CD4-positive, alpha-beta T cell treated with Interleukin-15 for 1 hour (primary cell): ENCODE results near the gene SLC8A2.
A peak's percentile ranks its signal among the peaks of the same experiment; 100 is the strongest.

Experiments used
- DNase-seq: peaks from one replicate; pipeline ENCODE4 v3.0.0-alpha.2; 2020

The SLC8A2 gene

DNA sequence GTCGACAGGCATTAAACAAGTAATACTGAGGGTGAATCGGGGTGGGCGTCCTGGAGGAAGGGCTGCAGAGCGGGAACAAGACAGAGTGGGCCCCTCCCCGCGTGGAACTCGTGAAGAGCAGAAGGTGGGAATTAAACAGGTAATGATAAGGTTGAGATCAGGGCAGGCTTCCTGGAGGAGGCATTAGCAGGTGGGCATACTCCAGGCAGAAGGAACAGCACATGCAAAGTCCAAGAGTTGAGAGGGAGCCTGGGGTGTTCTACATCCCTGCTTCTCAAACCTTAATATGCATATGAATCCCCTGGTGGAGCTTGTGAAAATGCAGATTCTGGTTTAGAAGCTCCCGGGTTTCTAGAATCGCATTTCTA, 23.3 kb downstream of the SLC8A2 start:
- no peak for DNase-seq

DNA sequence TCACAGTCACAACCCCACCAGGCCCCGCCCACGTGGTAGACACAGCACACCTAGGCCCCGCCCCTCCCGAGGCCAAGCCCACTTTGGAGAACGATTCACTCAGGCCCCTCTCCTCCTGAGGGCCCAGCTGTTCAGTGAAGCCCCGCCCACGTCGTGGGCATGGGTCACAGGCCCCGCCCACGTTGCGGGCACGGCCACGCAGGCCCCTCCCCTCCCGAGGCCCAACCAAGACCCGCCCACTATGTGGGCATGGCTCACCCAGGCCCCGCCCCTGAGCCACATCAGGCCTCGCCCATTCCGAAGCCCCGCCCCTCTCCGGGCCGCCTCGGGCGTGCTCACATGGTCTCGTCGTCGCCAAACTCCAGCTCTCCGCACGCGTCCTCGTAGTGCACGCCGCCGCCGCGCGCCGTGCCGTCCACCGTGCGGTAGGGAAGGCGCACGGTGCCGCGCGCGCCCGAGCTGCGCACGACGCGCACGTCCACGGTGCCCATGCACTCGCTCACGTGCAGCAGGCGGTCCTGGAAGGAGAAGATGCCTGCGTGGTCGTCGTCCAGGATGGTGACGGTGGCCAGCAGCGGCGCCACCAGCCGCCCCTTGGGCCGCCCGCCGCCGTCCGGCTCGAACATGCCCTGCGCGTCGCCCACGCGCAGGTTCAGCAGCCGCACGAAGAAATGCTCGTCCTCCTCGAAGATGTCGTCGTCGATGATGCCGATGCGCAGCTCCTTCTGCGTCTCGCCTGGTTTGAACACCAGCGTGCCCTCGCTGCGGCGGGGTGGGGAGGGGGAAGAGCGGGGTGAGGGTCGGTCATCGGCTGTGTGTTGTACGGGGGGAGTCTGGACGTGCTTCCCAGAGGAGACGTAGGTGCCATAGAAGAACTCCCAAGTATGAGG, 24.0 kb downstream of the SLC8A2 start:
- peak; percentile 49 for DNase-seq

DNA sequence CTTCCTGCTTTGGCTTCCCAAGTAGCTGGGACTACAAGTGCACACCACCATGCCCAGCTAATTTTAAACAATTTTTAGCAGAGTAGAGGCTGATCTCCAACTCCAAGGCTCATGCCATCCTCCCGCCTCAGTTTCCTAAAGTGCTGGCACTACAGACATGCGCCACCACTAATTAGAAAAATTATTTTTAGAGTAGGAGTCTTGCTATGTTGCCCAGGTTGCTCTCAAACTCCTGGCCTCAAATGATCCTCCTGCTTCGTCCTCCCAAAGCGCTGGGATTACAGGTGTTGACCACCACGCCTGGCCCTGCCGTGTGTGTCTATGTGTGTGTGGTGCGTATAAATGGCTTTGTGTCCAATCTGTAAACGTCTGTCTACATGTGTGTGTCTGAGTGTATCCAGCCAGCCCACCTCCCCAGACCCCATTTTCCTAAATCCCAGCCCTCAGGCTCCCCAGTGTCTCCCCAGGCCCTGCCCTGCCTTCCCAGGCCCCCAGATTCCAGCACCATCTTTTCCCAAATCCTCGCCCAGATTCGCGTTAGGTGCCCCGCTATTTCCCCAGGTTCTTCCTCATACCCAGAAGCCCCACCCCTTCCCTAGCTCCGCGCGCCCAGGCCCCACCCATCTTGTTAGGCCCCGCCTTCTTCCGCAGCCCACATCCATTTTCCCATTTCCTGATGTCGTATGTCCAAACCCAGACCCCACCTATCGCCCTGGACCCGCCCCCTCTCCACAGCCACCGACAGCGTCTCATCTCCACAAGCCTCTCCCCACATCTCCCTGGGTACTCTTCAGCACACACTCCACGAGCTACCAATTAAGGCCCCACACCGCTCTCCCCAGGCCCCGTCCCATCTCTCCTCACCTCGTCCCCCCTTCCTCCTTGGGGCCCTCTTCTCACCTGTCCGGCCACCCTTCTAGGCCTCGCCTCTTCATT, 24.9 kb downstream of the SLC8A2 start:
- no peak for DNase-seq

DNA sequence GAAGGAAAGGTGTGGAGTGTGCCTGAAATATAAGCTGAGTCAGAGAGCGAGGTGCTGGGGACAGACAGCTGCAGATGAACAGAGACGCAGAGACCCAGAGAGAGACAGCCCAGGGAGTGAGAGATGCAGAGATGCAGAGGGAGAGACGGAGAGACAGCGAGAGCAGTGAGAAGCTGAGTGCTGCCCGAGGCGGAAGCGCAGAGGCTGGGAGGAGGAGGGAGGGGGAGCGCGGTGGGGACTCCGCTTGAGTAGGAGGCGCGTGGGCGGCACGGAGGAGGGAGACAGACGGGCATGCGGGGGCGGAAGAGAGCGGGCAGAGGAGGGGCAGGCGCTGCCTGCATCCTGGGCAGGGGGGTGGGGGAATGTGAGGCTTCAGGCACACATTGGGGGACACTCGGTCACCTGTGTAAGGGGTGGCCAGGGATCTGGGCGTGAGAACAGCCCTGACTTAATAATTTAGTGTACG, 25.7 kb downstream of the SLC8A2 start:
- peak; percentile 73 for DNase-seq

DNA sequence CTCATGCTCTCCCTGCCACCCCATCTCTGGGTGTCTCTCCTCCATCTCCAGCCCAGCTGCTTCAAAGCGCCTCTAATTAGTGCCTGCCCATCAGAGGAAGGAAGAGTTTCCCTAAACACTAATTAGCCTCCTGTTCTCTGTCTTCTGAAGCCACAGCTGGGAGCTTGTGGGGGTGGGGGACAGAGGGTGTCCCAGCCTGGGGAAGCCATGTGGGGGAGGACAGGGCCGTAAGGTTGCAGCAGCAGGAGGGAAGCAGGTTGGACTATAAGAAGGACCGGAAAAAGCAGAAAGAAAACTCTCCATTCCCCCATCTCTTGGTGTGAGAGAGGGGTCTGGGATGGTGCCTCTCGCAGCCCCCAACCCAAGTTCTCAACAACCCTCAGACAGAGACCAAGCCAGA, 26.2 kb downstream of the SLC8A2 start:
- DNase-seq, result no peak

DNA sequence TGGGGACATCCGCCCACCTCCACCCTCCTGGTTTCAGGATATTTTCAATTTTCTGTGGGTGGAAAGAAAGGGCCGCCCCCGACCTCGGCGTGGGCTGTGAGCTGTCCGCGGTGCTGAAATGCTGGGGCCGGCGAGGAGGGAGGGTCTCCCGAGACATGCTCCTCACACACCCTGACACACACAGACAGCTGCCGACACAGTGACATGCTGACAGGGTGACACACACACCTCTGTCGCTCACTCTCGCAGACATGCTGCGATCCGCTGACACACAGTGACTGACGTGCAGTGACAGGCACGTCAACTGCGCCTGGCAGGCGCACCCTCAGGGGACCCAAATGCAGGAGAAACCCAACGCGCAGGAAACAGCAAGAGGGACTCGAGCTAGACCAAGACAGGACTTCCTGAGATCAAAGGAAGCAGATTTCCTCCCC, 27.3 kb downstream of the SLC8A2 start:
- DNase-seq, result peak; percentile 30

DNA sequence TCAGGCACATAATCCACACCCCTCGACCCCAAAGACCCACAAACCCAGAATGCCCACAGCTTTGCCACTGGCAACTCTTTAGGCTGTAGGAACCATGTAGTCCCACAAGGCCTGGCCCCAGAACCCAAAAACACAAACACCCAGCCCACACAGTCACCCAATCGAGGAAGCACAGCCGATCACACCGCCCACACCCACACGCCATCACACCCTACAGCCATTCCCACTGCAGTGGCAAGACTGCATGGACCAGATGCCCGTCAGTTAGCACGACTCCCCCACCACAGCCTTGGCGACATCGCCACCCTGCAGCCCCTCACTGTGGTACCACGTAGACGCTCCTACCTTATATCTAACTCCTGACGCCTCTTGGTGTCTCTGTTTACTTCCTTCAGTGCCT, 28.4 kb downstream of the SLC8A2 start:
- DNase-seq, result no peak

DNA sequence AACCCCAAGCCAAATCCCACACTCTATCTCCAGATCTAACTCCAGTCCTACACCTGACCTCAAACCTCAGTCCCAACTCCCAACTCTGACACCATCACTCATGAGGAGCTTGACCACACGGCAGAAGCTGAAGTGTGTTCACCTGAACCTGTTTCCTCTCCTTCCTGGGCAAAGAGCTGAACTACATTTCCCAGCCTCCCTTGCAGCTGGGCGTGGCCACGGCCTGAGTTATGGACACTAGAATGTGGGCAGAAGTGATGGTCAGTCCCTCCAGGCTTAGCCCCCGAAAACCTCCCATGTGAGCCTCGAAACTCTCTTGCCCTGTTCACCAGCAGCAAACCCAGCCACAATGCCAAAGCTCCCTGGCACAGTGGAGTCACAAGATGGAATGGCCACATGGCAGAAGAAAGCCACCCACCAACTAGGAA, 32.9 kb downstream of the SLC8A2 start:
- no peak for DNase-seq

DNA sequence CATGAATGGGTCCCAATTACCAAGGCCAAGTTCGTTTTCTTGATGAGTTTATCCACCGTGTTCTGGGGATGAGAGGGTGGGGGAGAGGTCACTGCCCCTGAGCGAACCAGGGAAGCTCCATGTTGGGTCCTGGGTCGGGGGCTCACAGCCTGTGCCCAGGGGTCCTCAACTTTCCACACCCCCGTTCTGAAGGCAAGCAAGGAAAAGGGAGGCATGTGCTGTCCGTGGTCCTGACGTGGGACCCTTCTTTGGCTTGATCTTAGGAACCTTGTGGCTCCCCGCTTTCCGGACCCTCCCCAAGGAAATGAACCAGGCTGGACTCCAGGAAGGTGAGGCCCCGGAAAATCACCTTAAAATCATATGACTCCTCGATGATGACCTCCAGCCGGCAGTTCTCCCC, 34.2 kb downstream of the SLC8A2 start:
- DNase-seq, result no peak

DNA sequence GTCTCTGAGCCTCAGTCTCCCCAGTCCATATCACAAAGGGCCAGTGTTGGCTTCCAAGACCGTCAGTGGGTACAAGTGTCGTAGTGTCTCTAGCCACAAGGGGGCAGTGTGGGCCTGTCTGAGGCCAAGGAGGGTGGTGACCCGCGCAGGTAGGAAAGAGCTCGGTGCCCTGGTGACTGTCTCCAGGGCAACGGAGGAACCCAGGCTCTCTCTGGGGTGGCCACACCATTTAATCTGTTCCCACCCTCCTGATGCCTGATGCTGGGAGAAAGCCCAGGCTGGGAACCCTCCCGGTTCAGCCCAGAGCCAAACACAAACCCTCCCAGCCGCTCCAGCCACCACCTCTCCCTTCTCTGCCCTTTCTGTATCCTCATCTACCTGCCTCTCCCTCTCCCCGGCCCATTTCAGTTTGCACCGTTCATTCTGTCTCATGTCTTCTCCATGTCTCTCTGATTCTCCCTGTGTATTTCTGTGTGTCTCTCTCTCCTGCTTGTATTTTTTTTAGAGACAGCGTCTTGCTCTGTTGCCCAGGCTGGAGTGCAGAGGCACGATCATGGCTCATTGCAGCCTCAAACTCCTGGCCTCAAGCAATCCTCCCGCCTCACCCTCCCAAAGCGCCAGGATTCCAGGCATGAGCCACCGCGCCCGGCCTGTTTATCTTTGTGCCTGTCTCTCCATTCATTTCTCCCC, 34.8 kb downstream of the SLC8A2 start:
- DNase-seq, result peak; percentile 76

DNA sequence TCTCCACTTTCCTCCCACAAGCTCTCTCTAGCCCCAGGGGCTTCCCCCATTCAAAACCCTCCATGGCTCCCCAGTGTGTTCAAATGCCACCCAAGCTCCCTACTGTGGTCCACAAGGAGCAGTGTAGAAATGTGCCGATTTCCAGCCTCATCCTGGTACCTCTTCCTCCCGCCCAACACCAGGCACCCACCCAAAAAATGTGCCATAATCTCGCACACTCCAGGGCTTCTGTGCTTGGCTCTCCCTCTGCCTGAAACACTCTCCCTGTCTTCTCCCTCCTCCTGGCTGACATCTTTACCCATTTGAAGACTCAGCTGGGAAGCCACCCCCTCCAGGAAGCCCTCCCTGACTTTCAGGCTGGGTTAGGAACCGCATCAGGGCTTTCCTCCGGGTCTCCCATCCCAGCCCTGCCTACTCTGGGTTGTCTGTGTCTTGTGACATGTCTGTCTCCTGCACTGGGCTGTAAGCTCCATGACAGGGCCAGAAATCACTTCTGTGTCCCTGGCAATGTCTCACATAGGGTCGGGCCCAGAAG, 35.7 kb downstream of the SLC8A2 start:
- DNase-seq, result no peak

DNA sequence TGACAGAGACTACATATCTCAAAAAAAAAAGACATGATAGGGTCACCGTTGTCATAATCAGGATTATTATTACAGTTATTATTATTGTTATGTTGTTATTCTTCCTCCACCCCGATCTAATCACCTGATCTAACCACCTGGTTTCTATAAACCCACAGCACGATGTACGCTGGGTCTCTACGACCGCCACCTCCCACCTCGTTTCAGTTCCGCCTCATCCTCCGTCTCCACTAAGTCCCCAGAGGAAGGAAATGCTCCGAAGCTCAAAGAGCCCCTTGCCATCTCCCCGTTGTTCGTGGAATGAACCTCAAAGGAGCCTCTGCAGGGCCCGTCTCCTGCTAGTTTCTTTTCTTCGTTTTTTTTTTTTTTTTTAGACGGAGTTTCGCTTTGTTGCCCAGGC, 36.5 kb downstream of the SLC8A2 start:
- no peak for DNase-seq

DNA sequence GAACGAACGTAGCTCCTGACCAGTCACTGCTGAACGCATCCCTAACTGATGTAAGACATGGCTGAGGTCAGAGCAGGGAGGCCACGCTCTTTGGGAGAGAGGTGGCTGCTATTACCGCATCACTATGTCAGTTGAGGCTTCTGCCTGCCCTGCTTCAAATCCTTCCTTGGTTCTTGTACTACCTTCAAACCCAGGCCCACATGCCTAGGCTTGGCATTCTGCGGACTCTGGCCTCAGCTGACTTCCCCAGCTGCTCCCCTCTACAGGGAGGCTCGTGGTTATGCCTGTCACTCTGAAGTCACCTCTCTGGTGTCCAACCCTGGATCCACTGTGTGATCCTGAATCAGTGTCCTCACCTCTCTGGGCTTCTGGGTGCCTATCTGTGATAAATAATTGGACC, 37.6 kb downstream of the SLC8A2 start:
- no peak for DNase-seq

DNA sequence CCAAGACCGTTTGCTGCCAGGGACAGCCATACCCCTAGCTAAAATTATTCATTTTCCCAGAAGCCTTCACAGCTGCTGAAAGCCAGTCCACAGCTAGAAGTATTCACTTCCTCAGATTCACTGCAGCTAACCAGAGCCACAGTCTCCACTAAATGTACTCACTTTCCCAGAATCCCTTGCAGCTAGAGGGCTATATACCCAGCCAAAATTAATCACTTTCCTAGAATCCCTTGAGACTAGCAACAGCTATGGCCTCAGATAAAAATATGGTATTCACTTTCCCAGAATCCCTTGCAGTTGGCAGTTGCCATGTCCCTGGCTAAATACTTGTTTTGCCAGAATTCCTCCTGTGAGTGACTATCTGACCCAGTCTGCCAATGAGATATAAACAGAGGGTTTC, 38.6 kb downstream of the SLC8A2 start:
- no peak for DNase-seq

DNA sequence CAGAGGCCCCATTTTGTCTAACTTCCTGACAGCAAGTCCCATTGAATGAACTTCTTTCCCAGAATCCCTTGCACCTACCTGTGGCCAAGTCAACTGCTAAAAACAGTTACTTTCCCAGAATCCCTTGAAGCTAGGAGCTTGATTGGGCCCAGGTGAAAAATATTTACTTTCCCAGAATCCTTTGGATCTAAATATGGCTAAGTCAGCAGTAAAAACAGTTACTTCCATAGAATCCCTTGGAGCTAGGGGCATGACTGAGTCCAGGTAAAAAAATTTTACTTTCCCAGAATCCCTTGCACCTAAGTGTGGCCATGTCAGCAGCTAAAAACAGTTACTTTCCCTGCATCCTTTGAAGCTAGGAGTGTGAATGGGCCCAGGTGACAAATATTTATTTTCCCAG, 39.2 kb downstream of the SLC8A2 start:
- no peak for DNase-seq

DNA sequence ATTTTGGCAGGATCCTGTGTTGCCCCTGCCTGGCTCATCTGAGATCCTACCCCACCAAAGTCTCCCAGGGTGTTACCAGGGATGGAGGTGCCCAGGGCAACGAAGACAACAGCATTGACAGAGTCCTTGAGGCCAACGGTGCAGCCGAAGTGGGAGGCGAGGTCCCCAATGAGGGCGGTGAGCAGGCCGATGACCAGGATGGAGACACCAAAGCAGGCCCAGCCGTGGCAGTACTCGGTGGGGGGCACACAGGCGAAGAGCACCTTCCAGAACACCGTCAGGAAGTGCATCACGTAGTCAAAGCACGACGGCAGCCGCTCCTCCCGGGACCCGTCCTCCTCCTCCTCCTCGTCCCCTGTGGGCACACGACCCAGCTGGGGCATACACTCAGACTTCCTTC, 39.6 kb downstream of the SLC8A2 start:
- DNase-seq, result no peak

DNA sequence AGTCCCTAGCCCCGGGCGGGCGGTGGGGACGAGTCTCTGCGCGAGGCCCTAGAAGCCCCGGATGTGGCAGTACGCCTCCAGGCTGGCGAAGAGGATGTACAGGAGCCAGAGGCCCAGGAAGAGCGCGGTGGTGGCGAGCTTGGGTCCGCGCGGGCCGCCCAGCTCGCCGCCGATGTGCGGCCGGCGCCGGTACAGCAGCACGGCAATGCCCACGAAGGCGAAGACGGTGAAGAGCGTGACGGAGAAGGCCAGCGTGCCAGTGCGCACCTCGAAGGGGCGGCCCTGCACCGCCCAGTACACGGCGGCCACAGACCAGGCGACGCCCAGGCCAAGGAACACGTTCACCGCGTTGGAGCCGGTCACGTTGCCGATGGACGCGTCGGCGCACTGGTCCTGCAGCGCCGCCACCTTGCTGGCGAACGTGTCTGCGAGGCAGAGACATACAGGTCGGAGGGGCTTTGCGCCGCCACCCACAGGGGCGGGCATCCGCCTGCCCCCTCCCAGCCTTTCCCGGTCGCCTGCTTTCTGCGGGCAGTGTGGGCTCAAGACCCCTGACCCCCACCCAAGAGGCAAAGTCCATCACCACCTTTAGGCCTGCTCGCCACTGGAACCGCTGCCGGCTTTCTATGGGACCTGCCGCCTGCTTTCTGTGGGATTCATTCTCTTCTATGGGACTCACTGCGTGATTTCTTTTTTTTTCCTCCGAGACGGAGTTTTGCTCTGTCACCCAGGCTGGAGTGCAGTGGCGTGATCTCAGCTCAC, 41.5 kb downstream of the SLC8A2 start:
- no peak for DNase-seq

DNA sequence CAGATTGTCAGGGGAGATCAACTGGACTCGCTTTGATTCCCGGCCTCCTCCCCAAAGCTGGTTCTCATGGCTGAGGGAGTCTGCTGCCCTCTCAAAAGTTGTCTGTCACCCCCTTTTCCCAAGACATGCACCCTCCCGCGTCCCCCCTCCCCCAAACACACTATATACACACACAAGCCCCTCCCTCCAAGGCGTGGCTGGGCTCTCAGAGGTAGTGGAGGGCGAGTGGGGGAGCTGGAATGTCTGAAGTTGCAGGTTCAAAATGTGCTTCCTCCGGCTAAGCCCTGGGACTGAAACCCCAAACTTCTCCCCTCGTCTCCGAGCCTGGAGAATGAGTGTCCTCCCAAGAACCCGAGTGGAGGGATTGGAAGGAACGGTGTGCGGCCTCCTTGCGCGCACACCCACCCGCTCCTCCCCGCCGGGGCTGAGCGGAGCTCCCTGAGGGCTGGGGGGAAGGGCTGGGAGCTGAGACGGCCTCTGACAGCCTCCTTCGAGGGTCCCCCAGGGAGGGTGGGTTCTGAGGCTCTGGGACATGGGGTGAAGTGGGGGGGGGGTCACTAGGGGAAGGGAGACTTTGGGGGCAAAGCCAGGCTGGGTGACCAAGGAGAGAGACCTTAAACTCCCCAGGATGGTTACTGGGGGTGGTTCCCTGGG, 42.4 kb downstream of the SLC8A2 start:
- no peak for DNase-seq

DNA sequence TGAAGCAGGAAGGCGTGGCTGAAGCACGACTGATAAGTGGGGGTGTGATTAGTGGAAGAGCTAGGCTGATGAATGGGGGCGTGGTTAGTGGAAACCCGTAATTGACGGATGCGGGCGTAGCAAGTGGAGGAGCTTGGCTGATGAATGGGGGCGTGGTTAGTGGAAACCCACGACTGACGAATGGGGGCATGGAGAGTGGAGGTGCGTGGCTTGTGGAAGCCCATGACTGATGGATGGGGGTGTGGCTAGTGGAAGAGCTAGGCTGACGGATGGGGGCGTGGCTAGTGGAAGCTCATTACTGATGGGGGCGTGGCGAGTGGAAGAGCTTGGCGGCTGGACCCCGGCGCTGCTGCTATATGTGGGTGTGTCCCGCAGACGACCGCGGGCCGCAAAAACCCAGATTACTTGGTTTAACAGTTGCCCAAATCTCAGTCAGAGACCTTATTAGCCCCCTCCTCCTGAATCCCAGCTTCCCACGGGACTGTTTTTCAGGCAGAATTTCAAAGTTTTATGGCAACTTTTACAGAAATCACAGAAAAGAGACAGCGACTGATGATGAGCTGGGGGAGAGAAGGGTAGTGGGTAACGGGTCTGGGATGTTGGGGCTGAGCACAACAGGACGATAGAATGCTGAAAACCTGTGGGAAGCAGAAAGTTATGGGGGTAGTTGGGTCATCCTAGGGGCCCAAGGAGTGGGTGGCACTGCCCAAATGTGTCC, 43.4 kb downstream of the SLC8A2 start:
- DNase-seq, result peak; percentile 91

DNA sequence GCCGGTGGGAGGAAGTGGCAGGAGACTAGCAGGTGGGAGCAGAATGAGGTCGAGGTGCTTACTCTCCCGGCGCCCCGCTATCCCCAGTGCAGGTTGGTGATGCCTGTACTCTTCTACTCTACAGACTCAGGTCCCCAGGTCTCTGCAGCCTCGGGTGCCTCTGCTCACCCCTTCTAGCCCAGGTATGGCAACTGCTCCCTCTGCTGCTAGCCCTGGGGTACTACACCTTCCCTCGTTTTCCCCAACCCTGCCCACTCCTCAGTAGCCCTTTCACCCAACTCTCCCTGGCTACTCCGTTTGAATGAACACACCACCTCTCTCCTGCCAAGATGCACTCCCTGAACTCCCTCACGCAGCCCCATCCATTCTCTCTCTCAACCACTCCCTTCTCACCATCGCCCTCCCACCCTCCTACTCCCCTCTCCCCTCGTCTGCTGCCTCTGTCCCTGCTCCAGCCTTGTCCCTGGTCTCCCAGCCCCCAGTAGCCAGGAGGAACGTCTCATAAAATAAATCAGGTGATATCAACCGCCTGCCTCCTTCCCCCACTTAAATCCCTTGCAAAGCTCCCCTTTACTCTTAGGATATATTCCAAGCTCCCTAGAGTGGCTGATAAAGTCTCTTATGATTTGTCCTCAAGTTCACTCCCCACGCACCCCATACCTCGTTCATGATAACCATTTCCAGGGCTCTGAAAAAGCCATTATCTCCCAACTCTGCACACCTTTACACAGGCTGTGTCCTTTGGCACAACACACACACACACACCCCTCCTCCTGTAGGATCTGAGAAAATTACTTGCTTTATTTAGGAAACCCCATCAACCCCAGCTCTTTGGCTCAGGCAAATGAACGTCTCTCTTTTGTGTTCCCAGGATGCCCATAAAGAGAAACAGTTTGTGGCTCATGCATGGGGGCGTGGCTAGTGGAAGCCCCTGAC, 44.2 kb downstream of the SLC8A2 start:
- peak; percentile 62 for DNase-seq
